Calu3 (cell line): ENCODE measurements around the gene MAP10. TPM values are rescaled to one million over a fixed set of nuclear protein-coding genes. Genes with fewer than 3 reads are reported as not detected.

Experiments
- BruUV-seq: library from RNA; stranded (reverse); fragments of 400-500 nt; replicated peaks from 2 replicates; lab custom pipeline; 2021; lab: Mats Ljungman, UMichigan
- CTCF ChIA-PET: fragments of 300-600 bp; sonication (Branson Sonifier 250); formaldehyde crosslinking; loops from one replicate; lab custom pipeline; 2022; ENCODE audit warnings: antibody characterized with exemption; lab: Charles Lee
- DNase-seq: peaks from one replicate; pipeline ENCODE4 v3.0.0; 2022
- H3K27ac Mint-ChIP-seq: one replicate; pipeline ENCODE4 v1.8.0; 2022; ENCODE audit warnings: mixed read lengths; ENCODE audit not compliant: unreplicated experiment
- H3K27me3 Mint-ChIP-seq: one replicate; pipeline ENCODE4 v1.8.0; 2022; ENCODE audit warnings: mixed read lengths; ENCODE audit not compliant: unreplicated experiment
- H3K36me3 Mint-ChIP-seq: one replicate; pipeline ENCODE4 v1.8.0; 2022; ENCODE audit warnings: mild to moderate bottlenecking, moderate library complexity, mixed read lengths; ENCODE audit not compliant: insufficient read depth, unreplicated experiment
- H3K4me1 Mint-ChIP-seq: one replicate; pipeline ENCODE4 v1.8.0; 2022; ENCODE audit warnings: mild to moderate bottlenecking, low read depth, mixed read lengths; ENCODE audit not compliant: unreplicated experiment
- H3K4me3 Mint-ChIP-seq: one replicate; pipeline ENCODE4 v1.8.0; 2022; ENCODE audit warnings: mild to moderate bottlenecking, low read depth, moderate library complexity, mixed read lengths; ENCODE audit not compliant: unreplicated experiment
- H3K9me3 Mint-ChIP-seq: one replicate; pipeline ENCODE4 v1.8.0; 2022; ENCODE audit warnings: low read depth, mixed read lengths; ENCODE audit not compliant: unreplicated experiment
- intact Hi-C: fragments of 100-400 bp; cut with micrococcal nuclease; formaldehyde crosslinking; loops from one replicate; pipeline ENCODE4 v1.10.0; 2022; ENCODE audit not compliant: unreplicated experiment
- total RNA-seq: library from RNA; stranded (reverse); gene quantifications from 2 replicates; pipeline ENCODE4 v1.2.3, GENCODE V29; 2022
- TF ChIP-seq, protein P1 (sequence below): fragments of 200-600 bp; IDR thresholded peaks from one replicate; pipeline ENCODE4 v1.8.0; 2022; ENCODE audit warnings: antibody characterized with exemption; ENCODE audit not compliant: unreplicated experiment

Gene MAP10
- total RNA-seq, 1 experiment from 2014 or later: 1.5 TPM

GRCh38 chr1:232818040-232818439, 12.8 kb downstream of the MAP10 start:
- H3K4me3 Mint-ChIP-seq: no peak overlapping the region
- TF ChIP-seq, protein P1, sequence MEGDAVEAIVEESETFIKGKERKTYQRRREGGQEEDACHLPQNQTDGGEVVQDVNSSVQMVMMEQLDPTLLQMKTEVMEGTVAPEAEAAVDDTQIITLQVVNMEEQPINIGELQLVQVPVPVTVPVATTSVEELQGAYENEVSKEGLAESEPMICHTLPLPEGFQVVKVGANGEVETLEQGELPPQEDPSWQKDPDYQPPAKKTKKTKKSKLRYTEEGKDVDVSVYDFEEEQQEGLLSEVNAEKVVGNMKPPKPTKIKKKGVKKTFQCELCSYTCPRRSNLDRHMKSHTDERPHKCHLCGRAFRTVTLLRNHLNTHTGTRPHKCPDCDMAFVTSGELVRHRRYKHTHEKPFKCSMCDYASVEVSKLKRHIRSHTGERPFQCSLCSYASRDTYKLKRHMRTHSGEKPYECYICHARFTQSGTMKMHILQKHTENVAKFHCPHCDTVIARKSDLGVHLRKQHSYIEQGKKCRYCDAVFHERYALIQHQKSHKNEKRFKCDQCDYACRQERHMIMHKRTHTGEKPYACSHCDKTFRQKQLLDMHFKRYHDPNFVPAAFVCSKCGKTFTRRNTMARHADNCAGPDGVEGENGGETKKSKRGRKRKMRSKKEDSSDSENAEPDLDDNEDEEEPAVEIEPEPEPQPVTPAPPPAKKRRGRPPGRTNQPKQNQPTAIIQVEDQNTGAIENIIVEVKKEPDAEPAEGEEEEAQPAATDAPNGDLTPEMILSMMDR: no peak
- H3K4me1 Mint-ChIP-seq: no peaks in the 10 kb centered on the region
- intact Hi-C loops: no loop called here
- BruUV-seq: no TSS peak
- no peak for DNase-seq
- no peaks in the 10 kb centered on the region for H3K36me3 Mint-ChIP-seq
- no peak overlapping the region for H3K27ac Mint-ChIP-seq
- H3K9me3 Mint-ChIP-seq: peaks cover 2% of the 10 kb centered on the region
- H3K27me3 Mint-ChIP-seq: peaks cover 14% of the 10 kb centered on the region
- CTCF ChIA-PET: no interaction called here

DNA sequence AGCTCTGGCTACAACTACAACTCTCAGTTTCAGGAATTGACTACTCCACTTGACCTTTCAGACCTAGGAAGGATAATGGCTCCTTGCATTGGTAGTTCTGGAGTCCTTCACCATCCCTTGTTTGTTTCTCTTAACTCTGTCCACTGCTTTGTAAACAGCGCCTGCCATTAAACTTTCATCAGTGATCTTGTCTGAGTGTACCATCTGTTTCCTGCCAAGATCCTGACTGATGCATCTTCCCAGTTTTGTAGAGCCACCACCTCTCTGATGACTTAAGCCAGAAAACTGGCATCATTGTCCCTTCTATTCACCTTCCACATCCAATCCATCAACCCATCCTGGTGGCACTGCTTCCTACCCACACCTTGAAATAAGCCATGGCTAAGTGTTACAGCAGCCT, 15.2 kb downstream of the MAP10 start:
- Mint-ChIP-seq H3K36me3 (no peaks in the 10 kb centered on the region), H3K27ac (no peak overlapping the region), H3K4me3 (no peak overlapping the region), H3K9me3 (peaks cover 2% of the 10 kb centered on the region), H3K4me1 (no peaks in the 10 kb centered on the region), H3K27me3 (peaks cover 14% of the 10 kb centered on the region)
- no TSS peak for BruUV-seq
- CTCF ChIA-PET: no interaction called here
- DNase-seq: no peak
- TF ChIP-seq, protein P1: no peak
- intact Hi-C loops: no loop called here

- Mint-ChIP-seq H3K27ac (no peak overlapping the region), H3K9me3 (peaks cover 2% of the 10 kb centered on the region), H3K4me3 (no peak overlapping the region), H3K4me1 (no peaks in the 10 kb centered on the region), H3K27me3 (peaks cover 14% of the 10 kb centered on the region), H3K36me3 (no peaks in the 10 kb centered on the region)
- intact Hi-C loops: no loop called here
- TF ChIP-seq, protein P1: no peak
- CTCF ChIA-PET: no interaction called here
- no TSS peak for BruUV-seq
- no peak for DNase-seq
These were observed 17.3 kb downstream of the MAP10 start for GRCh38 chr1:232822530-232822929.

- TF ChIP-seq, protein P1: no peak
- no peaks in the 10 kb centered on the region for H3K4me1 Mint-ChIP-seq
- intact Hi-C loops: no loop called here
- H3K36me3 Mint-ChIP-seq: no peaks in the 10 kb centered on the region
- H3K9me3 Mint-ChIP-seq: peaks cover 4% of the 10 kb centered on the region
- DNase-seq: no peak
- H3K27me3 Mint-ChIP-seq: peaks cover 18% of the 10 kb centered on the region
- no peak overlapping the region for H3K4me3 Mint-ChIP-seq
- H3K27ac Mint-ChIP-seq: no peak overlapping the region
- BruUV-seq: no TSS peak
- CTCF ChIA-PET: no interaction called here
These were observed 21.1 kb downstream of the MAP10 start for GRCh38 chr1:232826318-232826717.
